ENCODE measurements around the gene ATG7.
"Not testable (repeated sequence)": the region's sequence is repeated elsewhere in the genome, so short reads cannot be mapped to it uniquely, and the experiment has no call there.

The ATG7 gene

DNA sequence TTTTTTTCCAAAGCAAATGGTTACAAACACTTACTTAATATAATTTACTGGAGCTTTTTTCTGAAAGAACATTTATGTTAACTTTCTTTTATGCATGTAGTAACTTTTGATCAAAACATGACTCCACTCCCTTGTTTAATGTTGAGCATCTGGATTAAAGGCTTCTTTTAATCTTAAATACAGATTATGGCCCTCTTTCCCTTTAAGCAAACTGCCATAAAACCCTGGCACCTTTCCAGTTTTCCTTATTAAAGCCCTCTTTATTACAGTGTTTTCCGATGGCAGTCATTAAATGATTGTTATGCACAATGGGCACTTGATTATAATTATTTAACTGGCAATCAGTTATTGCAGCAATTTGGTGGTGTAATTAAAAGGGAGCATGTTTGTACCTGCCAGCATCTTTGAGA, 204.5 kb downstream of the ATG7 start:
- DNase-seq: no peak

DNA sequence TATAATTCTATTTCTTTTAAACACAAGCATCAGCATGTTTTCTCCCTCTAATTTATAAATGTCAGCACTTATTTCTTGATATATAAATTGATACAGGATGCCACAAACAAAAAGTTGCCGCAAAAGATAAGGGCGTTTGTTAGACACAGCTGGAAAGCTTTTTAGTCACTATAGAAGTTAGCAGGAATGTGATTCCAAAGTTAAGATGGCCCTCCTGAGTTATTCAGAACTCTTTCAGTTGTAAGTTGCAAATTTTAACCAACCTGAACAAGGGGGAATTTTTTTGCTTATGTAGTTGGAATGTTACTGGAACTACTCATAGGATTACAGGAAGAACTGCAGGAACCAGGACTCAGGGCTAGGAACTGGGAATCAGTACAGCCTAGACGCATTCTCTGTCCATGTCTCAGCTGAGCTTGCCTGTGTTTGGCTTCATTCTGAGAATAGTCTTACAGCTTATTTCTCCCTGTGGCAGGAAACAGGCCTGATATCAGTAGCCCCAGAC, 205.3 kb downstream of the ATG7 start:
- DNase-seq: no peak

DNA sequence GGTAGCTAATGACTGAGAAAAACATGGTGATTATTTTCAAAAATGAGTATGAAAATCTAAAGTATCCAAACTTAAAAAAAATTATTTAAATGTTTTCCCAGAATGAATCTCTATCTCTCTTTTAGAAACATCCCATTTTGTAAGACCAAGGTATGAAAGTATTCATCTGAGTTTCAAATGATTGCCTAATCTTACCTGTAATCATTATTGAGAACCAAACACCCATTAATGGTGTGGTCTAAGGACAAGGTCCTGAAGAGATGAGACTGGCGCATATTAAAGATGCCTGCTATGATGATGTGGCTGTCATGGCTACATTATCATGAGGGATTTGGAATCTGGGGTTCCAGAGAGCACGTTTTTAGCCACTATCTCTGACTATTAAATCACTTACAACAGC, 206.0 kb downstream of the ATG7 start:
- DNase-seq: no peak

DNA sequence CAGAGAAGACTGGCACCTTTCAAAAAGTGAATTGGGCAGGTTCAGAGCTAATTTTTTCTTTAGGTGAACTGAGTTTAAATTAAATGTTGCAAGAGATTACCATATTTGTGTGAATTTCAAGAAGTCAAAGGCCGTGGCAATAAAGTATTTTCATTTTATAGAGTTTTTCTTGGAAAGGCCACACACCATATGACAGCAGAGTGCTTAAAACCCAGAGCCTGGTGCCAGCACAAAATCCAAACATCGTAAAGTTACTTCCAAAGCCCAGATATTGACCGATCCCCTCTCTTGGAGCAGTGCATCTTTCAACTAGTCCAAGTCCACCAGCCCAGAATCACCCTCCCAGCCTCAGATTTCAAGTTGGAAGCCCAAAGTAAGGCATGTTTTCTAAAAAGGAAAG, 207.0 kb downstream of the ATG7 start:
- DNase-seq: no peak

DNA sequence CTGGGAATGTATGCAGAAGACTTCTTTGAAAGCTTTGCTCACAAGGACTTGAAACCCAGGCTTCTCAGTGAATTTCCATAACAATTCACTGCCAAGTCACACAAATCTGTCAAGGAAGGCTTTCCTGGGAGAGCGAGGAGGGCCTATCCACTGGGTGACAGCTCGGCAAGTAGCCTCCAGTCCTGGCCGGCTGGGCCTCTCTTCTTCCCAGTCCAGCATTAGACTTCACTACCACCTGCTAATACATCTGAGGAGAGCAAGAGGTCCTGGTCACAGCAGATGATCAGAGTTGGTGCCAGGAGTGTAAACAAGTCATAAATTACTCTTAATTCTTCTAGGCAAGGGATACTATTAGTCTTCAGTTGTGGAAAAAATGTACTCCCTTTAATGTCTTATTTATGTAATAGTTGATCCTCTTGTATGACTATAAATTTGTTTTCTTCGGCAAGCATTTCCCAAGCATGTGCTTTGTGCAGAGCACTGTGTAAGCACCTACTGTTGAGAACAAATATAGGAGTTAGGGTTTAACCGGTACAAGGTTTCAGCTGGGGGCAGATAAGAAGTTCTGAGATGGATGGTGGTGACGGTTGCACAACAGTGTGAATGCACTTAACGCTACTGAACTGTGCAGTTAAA, 208.6 kb downstream of the ATG7 start:
- DNase-seq: no peak

DNA sequence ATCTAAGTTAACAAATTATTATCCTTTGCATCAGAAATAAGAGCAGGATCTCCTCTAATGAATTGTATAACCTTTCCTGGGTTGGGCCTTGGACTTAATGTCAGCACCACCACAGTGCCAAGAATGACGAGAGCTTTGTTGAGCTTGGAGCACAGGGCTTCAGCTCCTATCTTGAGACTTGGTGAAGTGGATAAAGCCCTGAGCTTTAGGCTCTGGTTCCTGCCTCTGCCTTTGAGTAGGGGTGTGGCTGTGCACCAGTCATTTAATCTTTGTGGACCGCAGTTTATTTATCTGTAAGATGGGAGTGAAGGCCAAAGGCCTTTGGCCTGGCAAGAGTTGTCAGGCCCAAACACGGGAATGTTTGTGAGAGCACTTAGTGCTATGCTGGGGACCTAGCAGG, 209.4 kb downstream of the ATG7 start:
- DNase-seq: no peak

DNA sequence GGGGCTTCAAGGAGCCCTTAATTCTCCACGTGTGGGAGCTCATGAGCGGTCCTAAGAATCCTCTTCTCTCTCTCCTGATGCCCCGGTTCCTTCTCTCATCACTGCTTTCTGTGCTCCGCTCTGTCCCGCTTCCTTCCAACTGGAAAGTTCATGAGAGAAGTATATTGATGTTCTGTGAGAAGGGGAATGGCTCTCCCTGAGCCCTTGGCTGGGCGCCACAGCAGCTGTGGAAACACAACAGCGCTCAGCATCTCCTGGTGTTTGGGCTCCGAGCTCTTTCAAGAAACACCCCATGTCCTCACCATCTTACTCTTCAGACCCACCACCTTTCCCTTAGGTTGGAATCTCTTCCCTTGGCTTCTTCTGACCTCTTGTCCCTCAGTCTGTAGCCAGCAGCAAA, 209.8 kb downstream of the ATG7 start:
- no peak for DNase-seq

DNA sequence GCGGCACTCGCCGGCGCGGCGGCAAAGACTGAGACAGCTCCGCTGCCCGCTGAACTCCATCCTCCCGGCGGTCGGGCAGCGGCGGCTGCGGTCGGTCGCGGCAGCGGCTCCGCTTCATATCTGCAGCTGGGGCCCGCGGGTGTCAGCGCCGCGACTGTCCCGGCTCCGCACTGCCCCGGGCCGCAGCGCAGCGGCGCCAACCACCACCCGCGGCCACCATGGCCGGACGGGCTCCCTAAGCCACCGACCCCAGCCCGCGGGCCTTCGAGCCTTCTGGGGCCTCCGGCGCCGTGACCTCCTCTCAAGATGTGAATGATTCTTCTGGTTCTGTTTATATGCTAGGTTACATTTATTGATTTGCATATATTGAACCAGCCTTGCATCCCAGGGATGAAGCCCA, 216.2 kb downstream of the ATG7 start:
- not testable (repeated sequence) for DNase-seq

DNA sequence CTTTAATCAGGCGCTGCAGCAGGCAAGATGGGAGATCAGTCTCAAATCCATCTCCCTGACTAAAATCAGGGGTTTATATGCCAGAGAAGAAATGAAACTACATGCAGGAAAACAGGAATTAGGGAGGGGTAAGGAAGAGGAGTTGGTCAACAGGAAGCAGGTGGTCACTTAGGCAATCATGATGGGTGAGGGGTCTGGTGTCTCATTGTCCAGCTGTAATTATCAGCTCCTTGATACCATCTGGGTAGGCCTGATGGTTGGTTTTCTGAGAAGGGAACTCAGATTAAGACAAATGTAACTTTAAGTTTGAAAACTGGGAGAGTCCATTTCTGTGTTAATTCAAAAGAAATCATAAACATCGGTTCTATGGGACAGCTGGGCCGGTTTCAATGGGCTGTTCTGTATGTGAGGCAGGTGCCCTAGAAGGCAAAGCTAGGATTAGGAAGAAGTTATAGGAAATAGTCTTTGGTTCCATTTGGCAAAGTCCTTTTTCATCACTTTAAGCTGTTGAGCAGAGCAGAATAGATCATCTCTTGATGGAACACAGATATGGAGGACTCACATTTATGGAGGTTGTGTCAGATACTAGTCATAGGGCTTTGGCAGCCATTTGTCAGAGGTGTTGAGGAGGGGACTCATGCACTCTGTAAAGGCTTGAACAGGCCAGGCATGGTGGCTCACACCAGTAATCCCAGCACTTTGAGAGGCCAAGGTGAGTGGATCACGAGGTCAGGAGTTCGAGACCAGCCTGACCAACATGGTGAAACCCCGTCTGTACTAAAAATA, 222.1 kb downstream of the ATG7 start:
- DNase-seq: no peak

DNA sequence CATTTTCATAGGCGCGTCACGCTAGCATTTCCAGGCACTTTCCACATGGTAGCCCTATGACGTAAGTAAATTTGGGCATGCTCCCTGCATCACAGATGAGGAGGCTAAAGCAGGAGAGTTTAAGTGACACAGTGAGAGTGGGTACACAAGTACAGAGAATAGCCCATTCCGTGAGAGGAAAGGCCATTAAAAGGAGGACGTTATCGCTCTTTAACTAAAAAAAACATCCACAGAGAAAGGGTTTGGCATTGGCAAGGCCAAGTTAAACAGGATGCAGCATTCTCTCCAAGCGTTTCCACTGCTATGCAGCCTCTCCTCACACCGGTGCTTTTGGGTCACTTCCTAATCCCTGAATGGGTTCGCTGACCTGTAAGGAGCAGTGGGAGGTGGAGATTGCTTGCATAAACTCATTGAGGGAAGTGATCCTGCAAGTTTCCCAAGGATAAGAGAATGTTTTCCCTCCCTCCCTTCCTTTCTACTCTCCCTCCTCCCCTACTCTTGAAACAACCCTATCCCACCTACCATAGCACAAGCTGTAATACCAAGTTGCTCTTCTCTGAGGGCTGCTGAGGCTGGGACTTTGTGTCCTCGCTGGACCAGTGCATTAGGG, 223.9 kb downstream of the ATG7 start:
- DNase-seq: no peak

DNA sequence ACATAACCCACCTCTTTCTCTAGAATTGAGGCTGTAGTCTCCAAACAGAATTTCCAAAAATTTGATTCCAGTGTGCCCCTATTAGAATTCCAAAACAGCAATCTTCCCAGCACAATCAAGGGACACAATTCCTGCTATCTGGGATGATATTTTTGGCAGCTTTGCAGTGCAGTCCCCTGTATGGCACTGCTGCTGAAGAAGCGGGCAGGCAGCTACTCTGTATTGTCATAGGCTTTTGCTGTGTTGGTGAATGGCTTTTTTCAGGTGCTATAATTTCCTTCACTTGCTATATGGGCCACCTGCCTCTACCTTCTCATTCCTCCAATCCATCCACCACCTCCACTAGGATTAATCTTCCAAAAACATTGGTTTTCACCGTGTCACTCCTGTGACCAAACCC, 226.0 kb downstream of the ATG7 start:
- no peak for DNase-seq

DNA sequence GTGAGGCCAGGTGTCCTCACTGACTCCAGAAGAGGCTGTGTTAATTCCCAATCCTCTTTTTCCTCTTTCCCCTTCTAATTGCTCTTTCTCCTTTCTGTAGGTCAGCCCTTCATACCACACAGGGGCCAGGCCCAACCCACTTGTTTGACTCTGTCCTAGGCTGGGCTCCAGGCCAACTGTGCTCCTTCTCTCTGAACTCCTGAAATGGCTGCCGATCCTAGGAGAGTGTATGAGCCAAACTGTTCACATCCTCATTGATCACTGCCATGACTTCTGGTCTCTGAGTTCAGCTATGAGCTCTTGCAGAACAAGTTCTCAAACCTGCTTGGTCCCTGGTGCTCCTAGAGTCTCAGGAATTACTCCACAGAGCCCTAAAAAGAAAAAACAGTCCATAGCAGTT, 226.4 kb downstream of the ATG7 start:
- no peak for DNase-seq

DNA sequence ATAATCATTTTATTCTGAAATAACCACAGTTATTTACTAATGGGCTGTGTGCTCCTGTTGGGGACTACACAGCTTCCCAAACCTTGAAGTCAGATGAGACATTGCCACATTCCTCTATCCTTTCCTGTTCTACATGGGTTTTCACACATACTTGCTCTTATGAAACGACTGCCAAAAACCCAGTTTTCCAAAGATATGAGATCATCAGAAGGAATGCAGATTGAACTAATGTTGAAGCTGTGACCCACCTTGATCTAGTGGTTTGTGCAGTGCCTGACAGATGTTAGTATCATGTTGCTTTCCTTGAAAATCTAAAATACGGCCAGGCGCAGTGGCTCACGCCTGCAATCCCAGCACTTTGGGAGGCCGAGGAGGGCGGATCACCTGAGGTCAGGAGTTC, 226.9 kb downstream of the ATG7 start:
- no peak for DNase-seq

DNA sequence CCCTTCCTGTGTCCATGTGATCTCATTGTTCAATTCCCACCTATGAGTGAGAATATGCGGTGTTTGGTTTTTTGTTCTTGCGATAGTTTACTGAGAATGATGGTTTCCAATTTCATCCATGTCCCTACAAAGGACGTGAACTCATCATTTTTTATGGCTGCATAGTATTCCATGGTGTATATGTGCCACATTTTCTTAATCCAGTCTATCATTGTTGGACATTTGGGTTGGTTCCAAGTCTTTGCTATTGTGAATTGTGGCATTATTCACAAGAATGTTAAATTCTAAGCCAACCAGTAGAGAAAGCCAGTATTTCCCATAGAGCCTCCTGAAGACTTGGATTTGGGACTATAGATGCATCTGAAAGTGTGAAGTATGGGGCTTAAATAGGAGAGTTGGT, 230.2 kb downstream of the ATG7 start:
- DNase-seq: not testable (repeated sequence)

DNA sequence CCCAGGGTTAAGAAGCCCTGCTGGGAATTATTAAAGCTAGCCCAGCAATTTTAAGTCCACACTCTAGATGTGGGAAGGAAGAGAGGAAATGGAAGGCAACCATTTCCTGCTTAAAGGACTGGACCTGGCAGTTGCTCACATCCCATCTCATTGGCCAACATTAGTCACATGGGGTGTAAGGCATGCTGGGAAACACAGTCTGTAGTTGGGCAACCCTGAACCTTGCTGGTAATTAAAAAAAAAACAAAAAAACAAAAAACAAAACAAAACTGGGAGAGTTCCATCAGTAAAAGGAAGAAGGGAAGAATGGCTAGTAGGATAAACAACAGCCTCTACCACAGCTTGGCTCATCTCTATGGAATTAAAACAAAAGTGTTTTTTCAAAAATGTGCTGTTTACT, 235.5 kb downstream of the ATG7 start:
- DNase-seq: no peak

DNA sequence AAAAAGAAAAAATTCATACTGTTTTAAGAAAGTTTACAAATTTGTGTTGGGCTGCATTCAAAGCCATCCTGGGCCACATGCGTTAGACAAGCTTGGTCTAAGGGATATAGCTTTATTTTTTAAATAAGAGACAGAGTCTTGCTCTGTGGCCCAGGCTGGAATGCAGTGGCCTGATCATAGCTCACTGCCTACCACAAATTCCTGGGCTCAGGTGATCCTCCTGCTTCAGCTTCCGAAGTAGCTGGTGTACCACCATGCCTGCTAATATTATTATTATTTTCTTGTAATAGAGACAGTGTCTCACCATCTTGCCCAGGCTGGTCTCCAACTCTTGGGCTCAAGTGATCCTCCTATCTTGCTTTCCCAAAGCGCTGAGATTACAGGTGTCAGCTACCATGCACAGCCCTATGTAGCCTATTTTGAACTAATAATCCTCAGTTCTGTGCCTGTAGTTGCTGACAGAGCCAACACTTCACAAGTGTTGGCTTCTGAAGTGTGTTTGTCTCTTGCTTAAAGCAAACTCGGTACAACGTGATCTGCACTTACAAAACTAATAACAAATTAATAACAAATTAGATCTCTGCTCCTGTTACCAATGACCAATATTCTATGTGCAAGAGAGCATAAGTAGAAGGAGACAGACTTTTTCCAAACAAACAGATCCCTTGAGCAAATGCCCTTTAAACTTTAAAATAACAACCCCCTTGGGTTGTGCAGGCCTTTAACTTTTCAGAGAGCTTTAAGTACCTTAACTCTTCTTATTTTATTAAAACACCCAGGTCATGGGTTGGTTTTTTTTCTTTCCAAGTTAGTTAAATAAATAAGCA, 236.4 kb downstream of the ATG7 start:
- no peak for DNase-seq

DNA sequence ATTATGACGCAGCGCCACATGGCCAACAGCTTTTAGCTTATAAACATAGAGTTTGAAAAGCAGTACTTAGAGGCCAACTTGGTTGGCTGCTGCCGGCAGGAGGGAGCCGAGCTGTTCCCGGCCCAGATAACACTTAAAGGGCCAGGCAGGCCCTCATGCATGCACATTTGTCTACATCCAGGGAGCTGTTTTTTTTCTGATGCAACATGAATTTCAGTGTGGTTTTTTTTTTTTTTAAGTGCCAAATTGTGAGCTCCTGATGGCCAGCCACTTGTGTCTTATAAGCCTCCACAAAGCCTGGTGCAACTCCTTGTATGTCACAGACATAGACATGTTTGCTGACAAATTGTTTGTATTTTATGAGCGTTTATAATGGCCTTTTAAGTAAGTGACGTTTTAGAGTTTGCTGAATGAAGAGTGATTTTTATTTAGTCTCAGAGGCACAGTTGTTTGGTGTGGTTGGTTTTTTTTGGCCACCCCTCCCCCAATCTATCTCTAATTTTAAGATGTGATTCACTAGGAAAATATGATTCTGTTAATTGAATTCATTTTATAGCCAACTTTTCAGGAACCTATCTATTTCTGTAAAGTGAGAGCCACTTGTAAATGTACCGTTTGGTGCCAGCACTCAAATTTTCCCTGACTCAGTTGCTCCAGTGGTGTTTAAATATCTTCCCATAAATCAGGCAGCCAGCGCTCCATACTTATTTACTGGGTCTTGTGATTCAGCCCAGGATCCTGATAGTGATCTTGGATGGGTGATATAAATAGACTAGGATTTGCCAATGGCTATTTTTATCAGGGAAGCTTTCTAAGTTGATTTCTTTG, 237.2 kb downstream of the ATG7 start:
- DNase-seq: peak; percentile 34

DNA sequence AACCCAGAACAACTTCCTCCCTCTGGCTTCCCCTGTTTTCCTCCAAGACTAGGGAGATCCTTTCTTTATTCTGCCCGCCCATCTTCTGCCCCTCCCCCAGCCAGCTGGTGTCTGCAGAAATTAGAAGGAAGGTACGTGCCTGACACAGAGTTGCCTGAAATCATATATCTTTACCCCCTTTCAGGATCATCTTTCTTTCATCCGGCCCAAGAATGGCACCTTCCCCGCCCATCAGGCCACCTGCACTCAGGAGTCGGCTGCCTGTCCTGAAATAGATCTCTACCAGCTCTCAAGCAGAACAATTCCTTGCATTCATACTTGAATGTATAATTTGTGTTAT, 237.8 kb downstream of the ATG7 start:
- DNase-seq: no peak

DNA sequence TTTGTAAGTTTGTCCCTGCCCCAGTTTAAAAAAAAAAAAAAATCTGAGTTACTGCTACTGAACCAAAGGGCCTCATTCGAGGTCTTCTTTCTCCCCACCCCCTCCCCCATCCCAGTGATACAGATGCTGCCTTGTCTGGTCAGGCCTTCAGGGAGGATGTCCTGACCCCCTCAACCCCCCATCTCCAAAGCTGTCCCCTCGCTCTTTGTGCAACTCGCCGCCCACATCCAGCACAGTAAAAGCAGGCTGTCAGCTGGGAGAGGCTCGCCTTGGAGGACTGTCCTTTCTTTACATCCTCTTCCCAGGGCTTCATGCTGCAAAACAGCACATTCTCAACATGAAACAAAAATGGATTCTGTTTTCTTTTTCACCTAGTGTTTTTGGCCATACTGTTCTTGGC, 238.2 kb downstream of the ATG7 start:
- DNase-seq: no peak

DNA sequence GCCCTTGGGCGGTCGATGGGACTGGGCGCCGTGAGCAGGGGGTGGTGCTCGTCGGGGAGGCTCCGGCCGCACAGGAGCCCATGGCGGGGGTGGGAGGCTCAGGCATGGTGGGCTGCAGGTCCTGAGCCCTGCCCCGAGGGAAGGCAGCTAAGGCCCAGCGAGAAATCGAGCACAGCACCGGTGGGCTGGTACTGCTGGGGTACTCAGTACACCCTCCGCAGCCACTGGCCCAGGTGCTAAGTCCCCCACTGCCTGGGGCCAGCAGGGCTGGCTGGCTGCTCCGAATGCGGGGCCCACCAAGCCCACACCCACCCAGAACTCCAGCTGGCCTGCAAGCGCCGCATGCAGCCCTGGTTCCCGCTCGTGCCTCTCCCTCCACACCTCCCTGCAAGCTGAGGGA, 239.4 kb downstream of the ATG7 start:
- DNase-seq: not testable (repeated sequence)

DNA sequence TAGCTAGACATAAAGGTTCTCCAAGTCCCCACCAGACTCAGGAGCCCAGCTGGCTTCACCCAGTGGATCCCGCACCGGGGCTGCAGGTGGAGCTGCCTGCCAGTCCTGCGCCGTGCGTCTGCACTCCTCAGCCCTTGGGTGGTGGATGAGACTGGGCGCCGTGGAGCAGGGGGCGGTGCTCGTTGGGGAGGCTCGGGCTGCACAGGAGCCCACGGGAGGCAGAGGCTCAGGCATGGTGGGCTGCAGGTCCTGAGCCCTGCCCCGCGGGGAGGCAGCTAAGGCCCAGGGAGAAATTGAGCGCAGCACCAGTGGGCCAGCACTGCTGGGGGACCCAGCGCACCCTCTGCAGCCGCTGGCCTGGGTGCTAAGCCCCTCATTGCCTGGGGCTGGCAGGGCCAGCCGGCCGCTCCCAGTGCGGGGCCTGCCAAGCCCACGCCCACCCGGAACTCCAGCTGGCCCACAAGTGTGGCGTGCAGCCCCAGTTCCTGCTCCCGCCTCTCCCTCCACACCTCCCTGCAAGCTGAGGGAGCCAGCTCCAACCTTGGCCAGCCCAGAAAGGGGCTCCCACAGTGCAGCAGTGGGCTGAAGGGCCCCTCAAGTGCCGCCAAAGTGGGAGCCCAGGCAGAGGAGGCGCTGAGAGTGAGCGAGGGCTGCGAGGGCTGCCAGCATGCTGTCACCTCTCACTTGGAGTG, 241.1 kb downstream of the ATG7 start:
- not testable (repeated sequence) for DNase-seq

DNA sequence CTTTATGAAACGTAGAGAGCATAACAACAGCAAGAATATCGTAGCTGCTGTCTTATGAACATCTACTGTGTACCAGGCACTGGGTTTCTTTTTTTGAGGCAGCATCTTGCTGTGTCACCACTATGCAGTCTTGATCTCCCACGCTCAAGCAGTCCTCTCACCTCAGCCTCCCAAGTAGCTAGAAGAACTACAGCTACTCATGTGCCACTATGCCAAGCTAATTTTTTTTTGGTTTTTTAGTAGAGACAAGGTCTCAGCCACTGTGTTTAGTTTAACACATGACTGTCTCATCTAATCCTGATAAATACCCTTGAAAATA, 241.6 kb downstream of the ATG7 start:
- DNase-seq: no peak
